Sigmoid colon (tissue), 4 donors: Measurements from ENCODE around the gene SERPINH1.

Experiments
- CTCF ChIP-seq, 4 experiments: fragments of 450-650 bp in 3 of 4; fragments of 200-600 bp in 1 of 4; IDR thresholded peaks; one replicate each; pipeline ENCODE4 v1.5.1; 2016 to 2019; ENCODE audit warnings: antibody characterized with exemption in 4 of 4, mild to moderate bottlenecking in 3 of 4, moderate library complexity in 2 of 4
- POLR2A ChIP-seq, 2 donors: fragments of 450-650 bp; IDR thresholded peaks; one replicate each; pipeline ENCODE4 v1.6.1; 2016; ENCODE audit warnings: antibody characterized with exemption in 2 of 2, mild to moderate bottlenecking in 2 of 2, moderate library complexity in 2 of 2
- POLR2AphosphoS5 ChIP-seq, 4 donors: sonication (generic); formaldehyde crosslinking; IDR thresholded peaks; one replicate each; pipeline ENCODE4 v1.6.1; 2017; ENCODE audit warnings: antibody characterized with exemption in 4 of 4

GRCh38 chr11:75595429-75595828, 33.4 kb downstream of the SERPINH1 start:
- TF ChIP-seq CTCF (IDR thresholded peaks at IDR 0.05) (no peak), POLR2AphosphoS5 (IDR thresholded peaks at IDR 0.05) (no peak), POLR2A (IDR thresholded peaks at IDR 0.05) (no peak)
